COLO668 (cell line): Measurements from ENCODE around the gene MYH4.

Experiments
- DNase-seq: peaks from one replicate; lab custom pipeline; 2025; ENCODE audit not compliant: unreplicated experiment; lab: John Stamatoyannopoulos, UW

The MYH4 gene

GRCh38 chr17:10469459-10469858 is at the start of gene MYH4:
Gene MYH4, minus strand, starts transcription at chr17:10469559. Its CDS starts 2,814 bp downstream, at chr17:10466745.
- no peak for DNase-seq

GRCh38 chr17:10518271-10519037 is 49.1 kb upstream of the MYH4 start, which contains the start of gene MYH1:
Gene MYH1, minus strand, starts transcription at chr17:10518542. Its CDS starts 1,900 bp downstream, at chr17:10516642.
- DNase-seq: no peak

GRCh38 chr17:10516638-10517037 is 47.3 kb upstream of the MYH4 start:
- no peak for DNase-seq

- DNase-seq: no peak
Measured at GRCh38 chr17:10516065-10516464, 46.7 kb upstream of the MYH4 start.

GRCh38 chr17:10513299-10514067 is 44.1 kb upstream of the MYH4 start:
- no peak for DNase-seq

GRCh38 chr17:10512856-10513255 is 43.5 kb upstream of the MYH4 start:
- DNase-seq: no peak

GRCh38 chr17:10499950-10500349 is 30.6 kb upstream of the MYH4 start:
- no peak for DNase-seq

GRCh38 chr17:10492004-10492403 is 22.6 kb upstream of the MYH4 start:
- DNase-seq: no peak

- DNase-seq: no peak
Measured at GRCh38 chr17:10482252-10482651, 12.9 kb upstream of the MYH4 start.

- no peak for DNase-seq
Measured at GRCh38 chr17:10477701-10478100, 8.3 kb upstream of the MYH4 start.

GRCh38 chr17:10474536-10474935 is 5.2 kb upstream of the MYH4 start:
- DNase-seq: no peak

GRCh38 chr17:10471858-10472257 is 2.5 kb upstream of the MYH4 start:
- no peak for DNase-seq

GRCh38 chr17:10463402-10463801 is 6.0 kb downstream of the MYH4 start:
- DNase-seq: no peak

GRCh38 chr17:10460062-10460461 is 9.3 kb downstream of the MYH4 start:
- no peak for DNase-seq

GRCh38 chr17:10458701-10459100 is 10.7 kb downstream of the MYH4 start:
- DNase-seq: no peak

- no peak for DNase-seq
Measured at GRCh38 chr17:10457952-10458351, 11.4 kb downstream of the MYH4 start.

GRCh38 chr17:10447026-10447931 is 22.1 kb downstream of the MYH4 start:
- DNase-seq: no peak

- DNase-seq: no peak
Measured at GRCh38 chr17:10439816-10440215, 29.5 kb downstream of the MYH4 start.

- DNase-seq: no peak
Measured at GRCh38 chr17:10435096-10435495, 34.3 kb downstream of the MYH4 start.

- DNase-seq: no peak
Measured at GRCh38 chr17:10429421-10430045, 39.8 kb downstream of the MYH4 start.

- DNase-seq: no peak
Measured at GRCh38 chr17:10428781-10429180, 40.6 kb downstream of the MYH4 start.
